ENCODE measurements around the gene FRMD6.
A peak's percentile ranks its signal among the peaks of the same experiment; 100 is the strongest.
"Not testable (repeated sequence)": the region's sequence is repeated elsewhere in the genome, so short reads cannot be mapped to it uniquely, and the experiment has no call there.

Gene FRMD6

DNA sequence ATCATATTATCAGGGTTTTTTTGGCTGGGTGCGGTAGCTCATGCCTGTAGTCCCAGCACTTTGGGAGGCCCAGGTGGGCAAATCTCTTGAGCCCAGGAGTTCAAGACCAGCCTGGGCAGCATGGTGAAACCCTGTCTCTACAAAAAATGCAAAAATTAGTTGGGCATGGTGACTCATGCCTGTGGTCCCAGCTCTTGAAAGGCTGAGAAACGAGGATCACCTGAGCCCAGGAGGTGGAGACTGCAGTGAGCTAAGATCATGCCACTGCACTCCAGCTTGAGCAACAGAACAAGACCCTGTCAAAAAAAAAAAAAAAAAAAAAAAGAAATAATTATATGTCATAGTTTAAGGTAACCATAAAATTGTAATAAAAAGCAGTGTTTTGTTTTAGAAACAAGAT is 18.4 kb upstream of the FRMD6 start:
- DNase-seq, result not testable (repeated sequence)

- no peak for DNase-seq
These were observed 15.6 kb upstream of the FRMD6 start for GRCh38 chr14:51636109-51636508.

DNA sequence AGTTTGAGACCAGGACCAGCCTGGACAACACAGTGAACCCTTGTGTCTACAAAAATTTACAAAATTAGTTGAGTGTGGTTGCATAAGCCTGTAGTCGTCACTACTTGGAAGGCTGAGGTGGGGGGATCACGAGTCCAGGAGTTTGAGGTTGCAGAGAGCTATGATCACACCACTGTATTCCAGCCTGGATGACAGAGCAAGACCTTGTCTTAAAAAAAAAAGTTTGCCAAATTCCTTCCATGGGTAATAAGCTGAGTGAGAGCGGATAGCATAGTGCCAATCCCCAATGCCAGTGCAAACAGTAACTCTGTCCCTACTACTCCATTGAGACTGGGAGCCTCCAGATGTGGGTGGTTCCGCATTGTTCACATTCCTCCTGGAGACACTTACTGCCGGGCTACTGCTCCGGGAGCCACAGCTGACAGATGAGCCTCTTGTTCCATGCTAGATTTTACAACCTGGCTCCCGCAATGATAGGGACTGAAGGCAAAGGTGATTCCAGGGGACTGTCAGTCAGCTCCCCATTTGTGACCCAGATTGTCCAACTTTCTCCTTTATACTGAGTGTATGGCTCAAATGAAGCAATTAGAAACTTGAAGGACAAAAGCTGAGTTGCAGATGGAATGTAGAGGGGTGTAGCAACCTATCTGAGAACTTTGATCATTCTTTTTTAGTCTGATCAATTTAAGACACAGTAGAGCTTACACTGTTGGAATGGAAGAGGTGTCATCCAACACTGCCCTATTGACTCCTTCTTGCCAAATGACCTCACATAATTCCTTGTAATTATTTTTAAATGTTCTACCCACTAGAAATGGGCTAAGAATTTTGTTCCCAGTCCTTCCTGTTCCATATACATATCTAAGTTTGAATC is 13.4 kb upstream of the FRMD6 start:
- no peak for DNase-seq

- DNase-seq, result no peak
These were observed 11.9 kb upstream of the FRMD6 start for GRCh38 chr14:51639668-51640316.

- DNase-seq, result no peak
These were observed 8.6 kb upstream of the FRMD6 start for GRCh38 chr14:51643140-51643539.

GRCh38 chr14:51644217-51644933 is 7.3 kb upstream of the FRMD6 start:
- DNase-seq, result no peak

- no peak for DNase-seq
These were observed 3.4 kb upstream of the FRMD6 start for GRCh38 chr14:51648296-51648695.

- DNase-seq, result peak; percentile 3
These were observed 858 bp upstream of the FRMD6 start for GRCh38 chr14:51650716-51651387.

- peak; percentile 52 for DNase-seq
These were observed 713 bp downstream of the FRMD6 start for GRCh38 chr14:51652168-51653078.

- DNase-seq, result no peak
These were observed 1.5 kb downstream of the FRMD6 start for GRCh38 chr14:51653079-51653774.

- no peak for DNase-seq
These were observed 2.2 kb downstream of the FRMD6 start for GRCh38 chr14:51653775-51654532.

DNA sequence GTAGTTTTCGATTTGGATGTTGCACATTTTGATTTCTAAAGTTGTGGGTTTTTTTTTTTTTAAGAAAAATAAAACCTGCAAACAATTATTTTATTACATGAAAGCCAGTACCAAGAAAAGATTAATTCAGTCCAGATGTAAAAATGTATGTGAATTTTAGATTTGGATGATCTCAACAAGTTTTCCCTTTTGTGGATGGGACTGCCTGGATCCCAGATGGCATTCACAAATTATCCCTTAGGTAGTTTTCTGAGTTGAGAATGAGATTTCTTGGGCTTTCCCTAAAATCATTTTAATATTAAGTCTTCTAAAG is 2.8 kb downstream of the FRMD6 start:
- DNase-seq, result no peak

GRCh38 chr14:51657762-51658161 is 6.1 kb downstream of the FRMD6 start:
- no peak for DNase-seq

GRCh38 chr14:51658441-51659173 is 6.9 kb downstream of the FRMD6 start:
- DNase-seq, result no peak

- DNase-seq, result no peak
These were observed 9.0 kb downstream of the FRMD6 start for GRCh38 chr14:51660741-51661140.

GRCh38 chr14:51661504-51661903 is 9.8 kb downstream of the FRMD6 start:
- DNase-seq, result no peak

DNA sequence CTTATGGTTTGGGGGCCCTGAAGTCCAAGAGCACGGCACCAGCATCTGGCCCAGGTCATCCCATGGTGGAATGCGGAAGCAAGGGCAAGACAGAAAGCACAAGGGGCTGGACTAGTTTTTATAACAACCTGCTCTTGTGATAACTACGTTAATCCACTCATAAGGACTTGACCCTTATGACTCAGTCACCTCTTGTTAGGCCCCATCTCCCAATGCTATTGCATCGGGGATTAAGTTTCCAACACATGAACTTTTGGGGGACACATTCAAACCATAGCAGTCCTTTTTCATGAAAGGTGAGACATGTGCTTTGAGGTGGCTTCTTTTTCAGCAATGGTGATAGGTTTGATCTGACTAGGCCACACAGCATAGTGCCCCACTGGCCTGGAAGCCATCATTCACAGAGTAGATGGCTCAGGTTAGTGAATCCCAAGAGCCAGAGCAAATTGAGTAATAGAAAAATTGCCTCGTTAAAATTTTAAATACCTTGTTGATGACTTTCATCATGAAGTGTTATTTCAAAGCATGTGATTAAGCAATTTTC is 12.1 kb downstream of the FRMD6 start:
- DNase-seq, result no peak

DNA sequence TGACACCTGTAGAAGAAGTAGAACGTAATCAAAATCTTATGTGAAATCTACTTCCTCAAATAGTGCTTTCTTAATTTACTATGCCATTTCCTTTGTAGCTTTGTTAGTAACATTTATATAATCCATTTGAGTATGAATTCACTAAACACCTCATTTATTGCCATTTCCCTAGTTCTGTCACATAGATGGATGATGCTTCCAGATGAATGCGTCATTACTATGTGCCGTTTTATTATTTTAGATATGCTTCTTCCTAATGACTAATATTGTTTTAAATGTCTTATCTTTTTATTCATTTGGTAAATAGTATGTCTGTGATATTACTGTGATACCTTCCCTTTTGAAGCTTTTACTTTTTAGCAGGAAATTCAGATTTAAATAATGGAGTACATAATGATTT is 14.4 kb downstream of the FRMD6 start:
- no peak for DNase-seq

GRCh38 chr14:51666826-51667225 is 15.1 kb downstream of the FRMD6 start:
- no peak for DNase-seq

GRCh38 chr14:51668870-51669269 is 17.2 kb downstream of the FRMD6 start:
- DNase-seq, result no peak

Data from CD4-positive, alpha-beta T cell treated with Interleukin-6 for 4 hours (primary cell).